MM.1S (cell line): ENCODE results near the gene PLCXD1.
"Not testable (repeated sequence)": the region's sequence is repeated elsewhere in the genome, so short reads cannot be mapped to it uniquely, and the experiment has no call there.

Experiments used
- DNase-seq: peaks from one replicate; pipeline ENCODE4 v3.0.0-alpha.2; 2015
- H2AFZ ChIP-seq: fragments of 300-600 bp; sonication (generic); 2 replicates; pipeline ENCODE4 v1.6.0; 2016; ENCODE audit warnings: antibody characterized with exemption, low read length
- H3F3A ChIP-seq: fragments of 300-600 bp; sonication (generic); 2 replicates; pipeline ENCODE4 v1.6.1; 2016; ENCODE audit warnings: mild to moderate bottlenecking, antibody characterized with exemption, low read length, moderate library complexity, mixed read lengths; ENCODE audit not compliant: insufficient read depth
- H3K27ac ChIP-seq: fragments of 300-600 bp; sonication (generic); 2 replicates; pipeline ENCODE4 v1.5.1; 2016; ENCODE audit warnings: mild to moderate bottlenecking, low read length
- H3K27me3 ChIP-seq: fragments of 300-600 bp; sonication (generic); replicated peaks from 2 replicates; pipeline ENCODE4 v1.6.0; 2016; ENCODE audit warnings: low read length; ENCODE audit not compliant: insufficient read depth
- H3K36me3 ChIP-seq: fragments of 300-600 bp; sonication (generic); replicated peaks from 2 replicates; pipeline ENCODE4 v1.6.1; 2016; ENCODE audit warnings: mild to moderate bottlenecking, low read length, mixed read lengths; ENCODE audit not compliant: insufficient read depth
- H3K4me1 ChIP-seq: fragments of 300-600 bp; sonication (generic); 2 replicates; pipeline ENCODE4 v1.6.1; 2016; ENCODE audit warnings: low read length, mixed read lengths
- H3K4me2 ChIP-seq: fragments of 300-600 bp; sonication (generic); 2 replicates; pipeline ENCODE4 v1.6.0; 2016; ENCODE audit warnings: low read depth, low read length
- H3K4me3 ChIP-seq: fragments of 300-600 bp; sonication (generic); 2 replicates; pipeline ENCODE4 v1.5.1; 2016; ENCODE audit warnings: low read length, mixed read lengths
- H3K79me2 ChIP-seq: fragments of 300-600 bp; sonication (generic); 2 replicates; pipeline ENCODE4 v1.6.1; 2016; ENCODE audit warnings: mixed run types, low read length, mixed read lengths
- H3K9ac ChIP-seq: fragments of 300-600 bp; sonication (generic); 2 replicates; pipeline ENCODE4 v1.6.1; 2016; ENCODE audit warnings: low read length, mixed read lengths
- H3K9me2 ChIP-seq: fragments of 300-600 bp; sonication (generic); replicated peaks from 2 replicates; pipeline ENCODE4 v1.6.1; 2016; ENCODE audit warnings: mild to moderate bottlenecking, low read length, mixed read lengths; ENCODE audit not compliant: insufficient read depth
- H3K9me3 ChIP-seq: fragments of 300-600 bp; sonication (generic); replicated peaks from 2 replicates; pipeline ENCODE4 v1.6.1; 2016; ENCODE audit warnings: mild to moderate bottlenecking, low read length, mixed read lengths; ENCODE audit not compliant: insufficient read depth
- H4K20me1 ChIP-seq: fragments of 300-600 bp; sonication (generic); 2 replicates; pipeline ENCODE4 v1.6.1; 2016; ENCODE audit warnings: mild to moderate bottlenecking, low read length, moderate library complexity, mixed read lengths; ENCODE audit not compliant: insufficient read depth
- CTCF ChIP-seq: fragments of 300-600 bp; sonication (generic); IDR thresholded peaks from 2 replicates; pipeline ENCODE4 v1.5.1; 2016; ENCODE audit warnings: antibody characterized with exemption, low read length, mixed read lengths
- EZH2 ChIP-seq: fragments of 300-600 bp; sonication (generic); optimal IDR thresholded peaks from 2 replicates; pipeline ENCODE3; 2017; ENCODE audit warnings: low read depth, mild to moderate bottlenecking, antibody characterized with exemption, low read length, mixed read lengths
- EZH2phosphoT487 ChIP-seq: fragments of 300-600 bp; sonication (generic); IDR thresholded peaks from 2 replicates; pipeline ENCODE4 v1.6.1; 2018; ENCODE audit warnings: antibody characterized with exemption, low read length

The PLCXD1 gene

GRCh38 chrX:281166-281999 is at the start of gene PLCXD1:
Gene PLCXD1, plus strand, starts transcription at chrX:281381. Its CDS starts 2,807 bp downstream, at chrX:284188.
- H2AFZ ChIP-seq, result no peak within 1 kb of the TSS

DNA sequence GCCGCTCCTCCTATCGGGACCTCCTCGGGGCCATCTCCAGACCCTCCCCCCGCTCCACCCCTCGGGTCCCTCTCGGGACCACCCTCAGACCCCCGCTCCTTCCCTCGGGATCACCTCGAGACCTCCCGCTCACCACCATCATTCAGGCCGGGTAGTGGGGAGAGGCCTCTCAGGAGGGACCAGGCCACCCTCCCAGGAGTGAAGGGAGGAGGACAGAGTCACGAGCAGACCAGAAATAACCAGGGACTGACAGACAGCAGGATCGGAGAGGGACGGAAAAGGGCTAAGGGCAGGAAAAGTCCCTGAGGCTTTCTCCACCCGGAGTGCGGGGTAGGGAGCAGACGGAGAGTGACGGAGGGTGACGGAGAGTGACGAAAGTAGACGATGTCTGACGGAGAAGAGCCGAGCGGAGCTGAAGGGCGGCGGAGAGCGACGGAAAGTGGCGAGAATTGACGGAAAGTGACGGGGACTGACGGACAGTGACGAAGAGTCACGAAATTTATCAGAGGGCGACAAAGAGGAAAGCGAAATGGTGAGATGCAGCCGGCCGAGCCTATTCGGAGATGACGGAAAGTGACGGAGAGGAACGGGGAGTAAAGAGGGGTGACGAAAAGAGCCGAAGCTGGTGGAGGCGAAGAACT is 49.4 kb upstream of the PLCXD1 start:
- H3K9me3 ChIP-seq, H3K36me3 ChIP-seq, H3K79me2 ChIP-seq, H3K4me1 ChIP-seq, H3K9ac ChIP-seq, H4K20me1 ChIP-seq, H3K4me3 ChIP-seq, H3K27ac ChIP-seq, H3K27me3 ChIP-seq, H3K9me2 ChIP-seq, H3F3A ChIP-seq, DNase-seq, H3K4me2 ChIP-seq, H2AFZ ChIP-seq: not testable (repeated sequence)

More at GRCh38 chrX:281166-281999, at the start of gene PLCXD1:
- Histone ChIP-seq H3K36me3 (no peaks in the 10 kb centered on the region), H3K27me3 (no peaks in the 10 kb centered on the region), H3K9me2 (no peaks in the 10 kb centered on the region), H3K9ac (peak within 1 kb of the TSS; percentile 46; the same call in 1 of the 2 replicates), H3K4me1 (no peaks in the 10 kb centered on the region), H4K20me1 (no peaks in the 10 kb centered on the region), H3K4me2 (peak within 1 kb of the TSS; percentile 57), H3K27ac (peak within 1 kb of the TSS; percentile 39; the same call in 1 of the 2 replicates), H3K79me2 (peaks cover 2% of the 10 kb centered on the region; the same call in 1 of the 2 replicates), H3F3A (no peaks in the 10 kb centered on the region), H3K4me3 (peak within 1 kb of the TSS; percentile 63), H3K9me3 (no peaks in the 10 kb centered on the region)
- peak; percentile 21 for DNase-seq
- TF ChIP-seq EZH2 (no peak), EZH2phosphoT487 (no peak), CTCF (no peak)

DNA sequence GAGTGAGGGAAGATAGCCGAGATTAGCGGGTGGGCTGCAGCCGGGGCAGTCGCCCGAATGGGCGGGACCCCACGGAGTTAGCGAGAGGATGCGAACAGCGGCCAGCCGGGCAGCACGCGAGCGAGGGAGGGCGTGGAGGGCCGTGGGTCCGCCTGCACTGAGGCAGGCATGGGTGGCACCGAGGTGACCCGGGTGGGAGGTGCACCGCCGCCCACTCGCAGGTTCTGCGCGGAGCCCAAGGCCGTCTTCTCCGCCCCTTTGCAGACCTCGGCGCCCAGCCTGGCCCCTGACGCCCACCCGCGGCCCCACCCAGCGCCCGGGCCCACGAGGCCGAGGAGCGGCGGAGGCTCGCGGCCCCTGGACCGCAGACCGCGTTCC is 48.9 kb upstream of the PLCXD1 start:
- not testable (repeated sequence) for H3K36me3 ChIP-seq, H3K4me2 ChIP-seq, H3K9me3 ChIP-seq, H3K4me1 ChIP-seq, H3K9me2 ChIP-seq, H3K27ac ChIP-seq, H3K9ac ChIP-seq, DNase-seq, H3F3A ChIP-seq, H2AFZ ChIP-seq, H3K27me3 ChIP-seq, H4K20me1 ChIP-seq, H3K4me3 ChIP-seq, H3K79me2 ChIP-seq

GRCh38 chrX:236201-236600 is 45.0 kb upstream of the PLCXD1 start:
- not testable (repeated sequence) for H3K27me3 ChIP-seq

More at GRCh38 chrX:236201-236600, 45.0 kb upstream of the PLCXD1 start:
- H3K36me3 ChIP-seq, H2AFZ ChIP-seq, H3K9ac ChIP-seq, H3K79me2 ChIP-seq, H3K4me1 ChIP-seq, H3K4me3 ChIP-seq, H3K9me2 ChIP-seq, DNase-seq, H3K4me2 ChIP-seq, H3K27ac ChIP-seq, H4K20me1 ChIP-seq, H3K9me3 ChIP-seq, H3F3A ChIP-seq: not testable (repeated sequence)
